K562 (cell line): ENCODE measurements around the gene MLIP. TPM values are rescaled to one million over a fixed set of nuclear protein-coding genes. Genes with fewer than 3 reads are reported as not detected.
"Not testable (repeated sequence)": the region's sequence is repeated elsewhere in the genome, so short reads cannot be mapped to it uniquely, and the experiment has no call there.

Experiments
- ATAC-seq: fragments of 200-7000 bp; cut with Tn5 transposase; 3 replicates; pipeline ENCODE4 v1.9.1; 2020; ENCODE audit warnings: moderate library complexity
- BruUV-seq: library from RNA; stranded (reverse); fragments of 400-500 nt; replicated peaks from 2 replicates; lab custom pipeline; 2021; lab: Mats Ljungman, UMichigan
- CTCF ChIA-PET: fragments of 300-600 bp; formaldehyde crosslinking; extraction: SDS; loops from one replicate; lab custom pipeline; 2021; ENCODE audit warnings: low intra/inter-chr PET ratio; lab: Yijun Ruan, JAX
- POLR2A ChIA-PET: fragments of 300-600, 350-650 bp; sonication (Branson Sonifier 250); formaldehyde crosslinking; extraction: SDS; loops from one replicate; lab custom pipeline; 2021; ENCODE audit warnings: antibody characterized with exemption, inconsistent platforms; lab: Yijun Ruan, JAX
- DNase-seq, 4 experiments: peaks; one replicate each; pipeline versions ENCODE4 v3.0.0 to v3.0.0-alpha.2; 2011 to 2018; ENCODE audit warnings: low spot score in 3 of 4, mixed read lengths in 3 of 4; ENCODE audit errors: extremely low read depth in 1 of 4
- FAIRE-seq: peaks from 2 replicates; lab custom pipeline; 2011; peaks lifted over from hg19 to GRCh38; lab: Jason Lieb, UNC
- H2AFZ ChIP-seq: 2 replicates; pipeline ENCODE4 v1.6.0; 2011; ENCODE audit warnings: low read depth, low read length, control low read depth, inconsistent platforms
- H3K27ac ChIP-seq: fragments of 200-600 bp; 3 replicates; pipeline ENCODE4 v1.8.0; 2011; ENCODE audit warnings: low read depth, mild to moderate bottlenecking, control low read depth, inconsistent platforms, low read length, moderate library complexity, mixed read lengths; ENCODE audit errors: extremely low read depth
- H3K27me3 ChIP-seq, 2 experiments: fragments of 300-600 bp in 1 of 2; 2 replicates in 1 of 2; 3 replicates in 1 of 2; pipeline versions ENCODE4 v1.6.0 to v1.8.0; 2011; ENCODE audit warnings: inconsistent platforms in 2 of 2, low read length in 2 of 2, mild to moderate bottlenecking in 1 of 2, mixed read lengths in 1 of 2, moderate library complexity in 1 of 2; ENCODE audit not compliant: control insufficient read depth in 2 of 2, insufficient read depth in 2 of 2
- H3K36me3 ChIP-seq: fragments of 300-600 bp; 3 replicates; pipeline ENCODE4 v1.8.0; 2011; ENCODE audit warnings: mild to moderate bottlenecking, low read length, inconsistent platforms; ENCODE audit not compliant: control insufficient read depth, insufficient read depth
- H3K4me1 ChIP-seq, 2 experiments: fragments of 200-600 bp in 1 of 2; replicated peaks in 1 of 2; 2 replicates in 1 of 2; 3 replicates in 1 of 2; pipeline versions ENCODE4 v1.5.1 to v1.8.0; 2011; ENCODE audit warnings: inconsistent platforms in 2 of 2, low read length in 2 of 2, mild to moderate bottlenecking in 1 of 2, mixed read lengths in 1 of 2, moderate library complexity in 1 of 2; ENCODE audit not compliant: control insufficient read depth in 2 of 2, insufficient read depth in 2 of 2
- H3K4me2 ChIP-seq: 2 replicates; pipeline ENCODE4 v1.6.1; 2011; ENCODE audit warnings: low read length, control low read depth, inconsistent platforms, mixed read lengths; ENCODE audit not compliant: insufficient read depth
- H3K4me3 ChIP-seq: fragments of 200-600 bp; sonication (generic), shearing (Covaris generic); 2 replicates; pipeline ENCODE4 v1.5.1; 2016; ENCODE audit warnings: control low read depth, inconsistent platforms
- H3K79me2 ChIP-seq: fragments of 200-600 bp; 3 replicates; pipeline ENCODE4 v1.8.0; 2011; ENCODE audit warnings: low read length, inconsistent platforms; ENCODE audit not compliant: control insufficient read depth, insufficient read depth
- H3K9ac ChIP-seq, 2 experiments: 2 replicates each; pipeline versions ENCODE4 v1.6.0 to v1.6.1; 2011; ENCODE audit warnings: low read depth in 2 of 2, low read length in 2 of 2, control low read depth in 1 of 2, inconsistent platforms in 1 of 2, mild to moderate bottlenecking in 1 of 2, mixed read lengths in 1 of 2; ENCODE audit not compliant: insufficient read depth in 1 of 2
- H3K9me1 ChIP-seq: one replicate; pipeline ENCODE4 v1.6.0; 2011; ENCODE audit warnings: inconsistent platforms, mild to moderate bottlenecking, low read length, moderate library complexity; ENCODE audit not compliant: control insufficient read depth, insufficient read depth
- H3K9me3 ChIP-seq: replicated peaks from 2 replicates; pipeline ENCODE4 v1.5.1; 2011; ENCODE audit warnings: low read depth, low read length, inconsistent platforms; ENCODE audit not compliant: control insufficient read depth, insufficient read depth
- H4K20me1 ChIP-seq: replicated peaks from 2 replicates; pipeline ENCODE4 v1.6.1; 2011; ENCODE audit warnings: low read length, inconsistent platforms, mixed read lengths; ENCODE audit not compliant: control insufficient read depth, insufficient read depth
- PML ChIP-seq: IDR thresholded peaks from 2 replicates; pipeline ENCODE4 v1.6.1; 2012; ENCODE audit warnings: low read length, inconsistent platforms
- WGBS: fragments of 100-300 bp; shearing (Covaris generic); methylation state at CpG from one replicate; pipeline ENCODE4 v1.1.6; 2016; ENCODE audit warnings: low coverage, mixed read lengths; ENCODE audit not compliant: insufficient coverage; ENCODE audit errors: missing lambda C conversion rate; 5-methylcytosine and 5-hydroxymethylcytosine counted together
- in situ Hi-C: fragments of 300-500 bp; cut with MboI; formaldehyde crosslinking; loops from 4 replicates; pipeline ENCODE4 v1.15.0; 2018; ENCODE audit warnings: inconsistent platforms, mixed read lengths
- intact Hi-C: fragments of 100-400 bp; cut with micrococcal nuclease; formaldehyde crosslinking; loops from 2 replicates; pipeline ENCODE4 v1.14.2; 2022
- polyA plus RNA-seq, 8 experiments: library from polyadenylated mRNA; depleted of rRNA in 4 of 8; stranded (reverse) in 5 of 8; unstranded in 3 of 8; fragments of >200 nt; fragmentation: Nextera tagmentation in 2 of 8; fragmentation: Illumina TruSeq in 1 of 8; extraction: Ambion mirVana in 2 of 8; extraction: Trizol in 1 of 8; gene quantifications; 2 replicates each; pipeline versions ENCODE4 v1.2.1 to v1.2.3, GENCODE V29; 2011 to 2014; ENCODE audit warnings: inconsistent platforms in 1 of 8, missing spikeins in 1 of 8
- total RNA-seq, 7 experiments: library from RNA; depleted of rRNA in 6 of 7; stranded (reverse); fragments of >200 nt in 6 of 7; fragmentation: Illumina TruSeq in 2 of 7; extraction: Trizol in 2 of 7; gene quantifications; 2 replicates each; pipeline versions ENCODE4 v1.2.1 to v1.2.3, GENCODE V29; 2011 to 2021; ENCODE audit warnings: low replicate concordance in 1 of 7
- TF ChIP-seq, protein P1 (sequence below): sonication (generic); formaldehyde crosslinking; IDR thresholded peaks from 2 replicates; pipeline ENCODE4 v1.8.0; 2023; ENCODE audit warnings: mild to moderate bottlenecking, missing genetic modification reagents

MLIP gene
- total and polyA plus RNA-seq, 9 of the 15 experiments (the other 6 are each of a cell fraction or from before 2014, with no cell fraction given): not detected

- no TSS peak for BruUV-seq
- no peaks in the 10 kb centered on the region for H4K20me1 ChIP-seq
- no peak overlapping the region for H3K4me3 ChIP-seq
- no peak overlapping the region for H3K27ac ChIP-seq
- in situ Hi-C loops (no loop called here), intact Hi-C loops (no loop called here)
- H2AFZ ChIP-seq: no peak overlapping the region
- no peaks in the 10 kb centered on the region for H3K36me3 ChIP-seq
- ATAC-seq (no peak), FAIRE-seq (no peak), DNase-seq (no peak)
- WGBS: 5% methylated on average over 2 of the region's 2 CpGs
- TF ChIP-seq PML: no peak
- TF ChIP-seq, protein P1, sequence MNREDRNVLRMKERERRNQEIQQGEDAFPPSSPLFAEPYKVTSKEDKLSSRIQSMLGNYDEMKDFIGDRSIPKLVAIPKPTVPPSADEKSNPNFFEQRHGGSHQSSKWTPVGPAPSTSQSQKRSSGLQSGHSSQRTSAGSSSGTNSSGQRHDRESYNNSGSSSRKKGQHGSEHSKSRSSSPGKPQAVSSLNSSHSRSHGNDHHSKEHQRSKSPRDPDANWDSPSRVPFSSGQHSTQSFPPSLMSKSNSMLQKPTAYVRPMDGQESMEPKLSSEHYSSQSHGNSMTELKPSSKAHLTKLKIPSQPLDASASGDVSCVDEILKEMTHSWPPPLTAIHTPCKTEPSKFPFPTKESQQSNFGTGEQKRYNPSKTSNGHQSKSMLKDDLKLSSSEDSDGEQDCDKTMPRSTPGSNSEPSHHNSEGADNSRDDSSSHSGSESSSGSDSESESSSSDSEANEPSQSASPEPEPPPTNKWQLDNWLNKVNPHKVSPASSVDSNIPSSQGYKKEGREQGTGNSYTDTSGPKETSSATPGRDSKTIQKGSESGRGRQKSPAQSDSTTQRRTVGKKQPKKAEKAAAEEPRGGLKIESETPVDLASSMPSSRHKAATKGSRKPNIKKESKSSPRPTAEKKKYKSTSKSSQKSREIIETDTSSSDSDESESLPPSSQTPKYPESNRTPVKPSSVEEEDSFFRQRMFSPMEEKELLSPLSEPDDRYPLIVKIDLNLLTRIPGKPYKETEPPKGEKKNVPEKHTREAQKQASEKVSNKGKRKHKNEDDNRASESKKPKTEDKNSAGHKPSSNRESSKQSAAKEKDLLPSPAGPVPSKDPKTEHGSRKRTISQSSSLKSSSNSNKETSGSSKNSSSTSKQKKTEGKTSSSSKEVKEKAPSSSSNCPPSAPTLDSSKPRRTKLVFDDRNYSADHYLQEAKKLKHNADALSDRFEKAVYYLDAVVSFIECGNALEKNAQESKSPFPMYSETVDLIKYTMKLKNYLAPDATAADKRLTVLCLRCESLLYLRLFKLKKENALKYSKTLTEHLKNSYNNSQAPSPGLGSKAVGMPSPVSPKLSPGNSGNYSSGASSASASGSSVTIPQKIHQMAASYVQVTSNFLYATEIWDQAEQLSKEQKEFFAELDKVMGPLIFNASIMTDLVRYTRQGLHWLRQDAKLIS (CRISPR knock-in tag): no peak
- no peak overlapping the region for H3K4me2 ChIP-seq
- ChIA-PET POLR2A (no interaction called here), CTCF (no interaction called here)
- no peaks in the 10 kb centered on the region; the same call in 1 of the 2 replicates for H3K9me3 ChIP-seq
- no peaks in the 10 kb centered on the region for H3K9me1 ChIP-seq
- H3K4me1 ChIP-seq: no peaks in the 10 kb centered on the region
- H3K79me2 ChIP-seq: no peaks in the 10 kb centered on the region
- H3K9ac ChIP-seq: no peak overlapping the region
- no peaks in the 10 kb centered on the region for H3K27me3 ChIP-seq
Measured at GRCh38 chr6:54076159-54076789, 35.0 kb upstream of the MLIP start.

DNA sequence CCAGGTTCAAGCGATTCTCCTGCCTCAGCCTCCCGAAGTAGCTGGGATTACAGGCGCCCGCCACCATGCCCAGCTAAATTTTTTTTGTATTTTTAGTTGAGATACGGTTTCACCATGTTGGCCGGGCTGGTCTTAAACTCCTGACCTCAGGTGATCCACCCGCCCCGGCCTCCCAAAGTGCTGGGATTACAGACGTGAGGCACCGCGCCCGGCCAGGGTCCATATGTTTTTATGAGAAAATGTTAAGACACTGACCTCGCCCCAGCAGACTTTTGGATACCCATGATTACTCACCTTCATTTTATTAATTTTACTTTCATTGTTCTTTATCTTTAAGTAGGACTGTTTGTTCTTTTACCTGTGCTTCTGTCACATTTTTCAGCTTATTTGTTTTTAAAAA, 29.7 kb upstream of the MLIP start:
- BruUV-seq: not testable (repeated sequence)
- under 1% methylated on average over 13 of the region's 13 CpGs for WGBS

More for the DNA sequence above, 29.7 kb upstream of the MLIP start:
- H3K9me1 ChIP-seq, DNase-seq, ATAC-seq, H3K4me2 ChIP-seq, H3K27ac ChIP-seq, CTCF ChIA-PET, H3K9me3 ChIP-seq, H4K20me1 ChIP-seq, POLR2A ChIA-PET, H3K79me2 ChIP-seq, H3K27me3 ChIP-seq, in situ Hi-C loops, H3K36me3 ChIP-seq, H3K9ac ChIP-seq, H3K4me3 ChIP-seq, FAIRE-seq, H3K4me1 ChIP-seq, H2AFZ ChIP-seq, intact Hi-C loops: not testable (repeated sequence)
